A549 treated with AZD2906 at 1 μM for 4 hours (cell line): ENCODE measurements around the gene BCL7A. TPM values are rescaled to one million over a fixed set of nuclear protein-coding genes. Genes with fewer than 3 reads are reported as not detected.

Experiments
- total RNA-seq: library from RNA; stranded (reverse); fragments of 200-300 nt; extraction: Qiagen RNA extraction; gene quantifications from 5 replicates; pipeline ENCODE4 v1.2.3, GENCODE V29; 2022

The BCL7A gene
- total RNA-seq, result 9.7 to 12.4 TPM (median 10.8 TPM) in 5 replicates

GRCh38 chr12:122021822-122022392 lies at the start of gene BCL7A:
BCL7A (plus strand) TSS chr12:122021884; CDS start chr12:122022092, 208 bp downstream.

GRCh38 chr12:122078141-122079032 lies 56.7 kb downstream of the BCL7A start, which contains the start of gene MLXIP:
MLXIP (plus strand) TSS chr12:122078756; CDS start chr12:122078854, 98 bp downstream.

Other genes with a start within 250 kb of the BCL7A start
- 76.7 to 89.2 TPM (median 85.4 TPM) in 5 replicates for gene RHOF, start 228.2 kb upstream of the BCL7A start, total RNA-seq
- 9.7 to 12.6 TPM (median 10.9 TPM) in 5 replicates for gene SETD1B, start 217.9 kb upstream of the BCL7A start, total RNA-seq
- 1.5 to 2.2 TPM (median 2.0 TPM) in 5 replicates for gene HPD, start 163.0 kb upstream of the BCL7A start, total RNA-seq
- 127 to 171 TPM (median 128 TPM) in 5 replicates for gene PSMD9, start 133.1 kb upstream of the BCL7A start, total RNA-seq
- 1.1 to 2.2 TPM (median 1.5 TPM) in 5 replicates for gene CFAP251, start 103.3 kb upstream of the BCL7A start, total RNA-seq
- 32.0 to 43.9 TPM (median 40.9 TPM) in 5 replicates for gene MLXIP, start 56.9 kb downstream of the BCL7A start, total RNA-seq
- not detected in 5 replicates for gene IL31, start 152.3 kb downstream of the BCL7A start, total RNA-seq
- 0.10 to 0.25 TPM (median 0.17 TPM) in 4 of 5 replicates, not detected in the other for gene LRRC43, start 161.2 kb downstream of the BCL7A start, total RNA-seq
- gene B3GNT4, start 181.8 kb downstream of the BCL7A start, total RNA-seq, result 0.60 to 1.1 TPM (median 0.72 TPM) in 5 replicates
- 67.7 to 72.7 TPM (median 68.7 TPM) in 5 replicates for gene DIABLO, start 204.2 kb downstream of the BCL7A start, total RNA-seq
- 17.5 to 20.5 TPM (median 18.5 TPM) in 5 replicates for gene VPS33A, start 244.6 kb downstream of the BCL7A start, total RNA-seq